ENCODE data around the gene MBL2. TPM values are rescaled to one million over a fixed set of nuclear protein-coding genes. Genes with fewer than 3 reads are reported as not detected.

The MBL2 gene
- total RNA-seq, 1 donor from 2014 or later: not detected

- DNase-seq (ENCODE audit: low read depth): peak; percentile 94
These were observed 794 bp downstream of the MBL2 start for GRCh38 chr10:52771534-52772445.

GRCh38 chr10:52770904-52771303 is 1.7 kb downstream of the MBL2 start:
- no peak for DNase-seq (ENCODE audit: low read depth)

- peak; percentile 28 for DNase-seq (ENCODE audit: low read depth)
These were observed 2.6 kb downstream of the MBL2 start for GRCh38 chr10:52769966-52770365.

GRCh38 chr10:52768001-52768532 is 4.5 kb downstream of the MBL2 start:
- peak; percentile 47 for DNase-seq (ENCODE audit: low read depth)

- no peak for DNase-seq (ENCODE audit: low read depth)
These were observed 10.5 kb downstream of the MBL2 start for GRCh38 chr10:52762088-52762487.

GRCh38 chr10:52759154-52759553 is 13.4 kb downstream of the MBL2 start:
- DNase-seq (ENCODE audit: low read depth): no peak

- DNase-seq (ENCODE audit: low read depth): no peak
These were observed 14.2 kb downstream of the MBL2 start for GRCh38 chr10:52758406-52758805.

GRCh38 chr10:52757773-52758172 is 14.8 kb downstream of the MBL2 start:
- no peak for DNase-seq (ENCODE audit: low read depth)

GRCh38 chr10:52756966-52757365 is 15.6 kb downstream of the MBL2 start:
- no peak for DNase-seq (ENCODE audit: low read depth)

GRCh38 chr10:52756295-52756694 is 16.3 kb downstream of the MBL2 start:
- DNase-seq (ENCODE audit: low read depth): no peak

GRCh38 chr10:52755297-52756062 is 17.1 kb downstream of the MBL2 start:
- peak; percentile 89 for DNase-seq (ENCODE audit: low read depth)

- no peak for DNase-seq (ENCODE audit: low read depth)
These were observed 19.7 kb downstream of the MBL2 start for GRCh38 chr10:52752801-52753445.

- no peak for DNase-seq (ENCODE audit: low read depth)
These were observed 20.3 kb downstream of the MBL2 start for GRCh38 chr10:52752261-52752660.

GRCh38 chr10:52751337-52751736 is 21.2 kb downstream of the MBL2 start:
- no peak for DNase-seq (ENCODE audit: low read depth)

- no peak for DNase-seq (ENCODE audit: low read depth)
These were observed 22.0 kb downstream of the MBL2 start for GRCh38 chr10:52750629-52751028.

- DNase-seq (ENCODE audit: low read depth): no peak
These were observed 24.9 kb downstream of the MBL2 start for GRCh38 chr10:52747694-52748093.

GRCh38 chr10:52746169-52746568 is 26.4 kb downstream of the MBL2 start:
- no peak for DNase-seq (ENCODE audit: low read depth)

GRCh38 chr10:52744057-52744805 is 28.4 kb downstream of the MBL2 start:
- DNase-seq (ENCODE audit: low read depth): no peak

GRCh38 chr10:52742731-52743130 is 29.9 kb downstream of the MBL2 start:
- DNase-seq (ENCODE audit: low read depth): peak; percentile 27

GRCh38 chr10:52741851-52742250 is 30.7 kb downstream of the MBL2 start:
- DNase-seq (ENCODE audit: low read depth): no peak

GRCh38 chr10:52740913-52741675 is 31.5 kb downstream of the MBL2 start:
- DNase-seq (ENCODE audit: low read depth): no peak
